ENCODE results near the gene PPP1R1C.

The PPP1R1C gene

DNA sequence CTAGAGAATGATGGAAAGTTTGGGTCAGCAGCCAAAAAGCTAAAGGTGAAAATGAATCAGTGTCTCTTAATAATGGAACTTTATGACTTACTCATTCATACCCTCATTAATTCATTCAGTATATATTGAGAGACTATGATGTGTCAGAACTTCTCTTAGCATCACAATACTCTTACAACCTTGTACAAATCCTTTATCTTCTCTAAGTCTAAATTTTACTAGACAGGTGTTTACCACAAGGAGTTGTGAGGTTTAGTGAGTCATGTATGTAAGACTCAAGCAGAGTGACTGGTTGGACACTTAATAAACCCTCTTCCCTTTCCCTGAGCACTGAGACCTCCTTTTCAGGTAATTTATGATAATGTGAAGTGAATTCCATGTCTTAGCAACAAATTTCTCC, 129.6 kb downstream of the PPP1R1C start:
- no peak for DNase-seq

DNA sequence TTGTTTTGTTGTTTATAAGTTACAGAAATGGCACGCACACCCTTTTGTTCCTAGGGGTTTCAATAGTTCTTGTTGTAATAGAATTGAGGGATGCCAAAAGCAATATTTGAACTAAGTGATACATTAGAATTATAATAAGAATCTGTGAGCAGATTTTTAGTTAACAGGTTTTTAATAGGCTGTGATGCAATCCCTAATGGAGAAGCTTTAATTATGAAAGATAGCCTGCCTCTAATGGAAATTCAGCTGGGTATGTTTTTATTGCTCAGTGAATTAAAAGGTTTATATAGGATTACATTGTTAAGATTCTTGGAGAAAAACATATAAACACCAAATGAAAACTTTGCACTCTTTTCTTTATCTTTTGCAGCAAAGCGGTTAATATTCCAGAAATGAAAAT, 131.1 kb downstream of the PPP1R1C start:
- DNase-seq, result no peak

DNA sequence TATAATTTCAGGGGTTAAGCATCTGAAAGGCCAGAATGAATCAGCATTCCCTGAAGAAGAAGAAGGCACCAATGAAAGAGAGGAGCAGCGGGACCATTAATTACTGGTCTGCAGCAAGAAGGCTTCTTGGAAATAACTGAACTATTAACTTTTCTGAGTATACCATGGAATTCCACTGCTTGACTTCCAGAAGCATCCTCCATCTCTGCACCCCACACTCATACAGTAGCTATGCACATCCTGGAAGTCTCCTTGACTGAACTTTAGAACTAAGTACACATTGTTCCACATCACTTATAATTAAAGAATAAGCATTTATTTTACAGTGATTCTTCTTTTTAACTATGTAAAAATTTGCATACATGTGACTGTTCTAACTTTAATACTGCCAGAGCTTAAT, 131.5 kb downstream of the PPP1R1C start:
- no peak for DNase-seq

- DNase-seq, result no peak
Measured at GRCh38 chr2:182128821-182129707, 143.4 kb downstream of the PPP1R1C start.

- DNase-seq, result no peak
Measured at GRCh38 chr2:182132605-182133004, 147.0 kb downstream of the PPP1R1C start.

DNA sequence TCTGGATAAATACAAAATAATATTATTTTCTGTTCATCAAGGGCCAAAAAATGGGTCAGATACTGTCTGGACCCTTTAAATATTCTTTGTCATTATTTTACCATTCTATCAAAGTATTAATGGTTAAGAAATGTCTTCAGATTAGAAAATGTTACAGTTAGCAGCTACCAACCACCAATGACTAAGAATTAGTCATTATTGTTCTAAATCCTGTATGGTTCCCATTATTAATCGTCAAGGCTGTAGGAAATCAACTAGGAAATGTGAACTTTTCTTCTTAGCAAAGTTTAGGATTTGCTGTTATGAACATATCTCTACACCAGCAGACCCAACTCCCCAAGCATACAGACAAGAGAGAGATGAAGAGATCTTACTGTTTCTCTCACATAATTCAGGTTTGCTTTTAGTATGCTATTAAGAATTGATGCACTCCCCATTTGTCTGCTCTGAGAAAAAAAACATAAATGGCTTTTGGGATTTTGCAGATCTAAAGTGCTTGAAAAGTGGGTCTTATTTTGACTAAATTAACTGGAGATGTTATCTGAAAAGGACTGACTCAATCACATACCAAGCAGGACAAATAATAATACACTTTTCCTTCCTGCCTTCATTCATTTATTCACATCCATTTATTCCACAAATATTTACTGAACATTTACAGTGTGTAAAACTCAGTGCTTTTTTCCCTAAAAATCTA, 147.7 kb downstream of the PPP1R1C start:
- DNase-seq, result no peak

- DNase-seq, result no peak
Measured at GRCh38 chr2:182134201-182134600, 148.5 kb downstream of the PPP1R1C start.

GRCh38 chr2:182142062-182142461, 156.4 kb downstream of the PPP1R1C start:
- DNase-seq, result no peak

DNA sequence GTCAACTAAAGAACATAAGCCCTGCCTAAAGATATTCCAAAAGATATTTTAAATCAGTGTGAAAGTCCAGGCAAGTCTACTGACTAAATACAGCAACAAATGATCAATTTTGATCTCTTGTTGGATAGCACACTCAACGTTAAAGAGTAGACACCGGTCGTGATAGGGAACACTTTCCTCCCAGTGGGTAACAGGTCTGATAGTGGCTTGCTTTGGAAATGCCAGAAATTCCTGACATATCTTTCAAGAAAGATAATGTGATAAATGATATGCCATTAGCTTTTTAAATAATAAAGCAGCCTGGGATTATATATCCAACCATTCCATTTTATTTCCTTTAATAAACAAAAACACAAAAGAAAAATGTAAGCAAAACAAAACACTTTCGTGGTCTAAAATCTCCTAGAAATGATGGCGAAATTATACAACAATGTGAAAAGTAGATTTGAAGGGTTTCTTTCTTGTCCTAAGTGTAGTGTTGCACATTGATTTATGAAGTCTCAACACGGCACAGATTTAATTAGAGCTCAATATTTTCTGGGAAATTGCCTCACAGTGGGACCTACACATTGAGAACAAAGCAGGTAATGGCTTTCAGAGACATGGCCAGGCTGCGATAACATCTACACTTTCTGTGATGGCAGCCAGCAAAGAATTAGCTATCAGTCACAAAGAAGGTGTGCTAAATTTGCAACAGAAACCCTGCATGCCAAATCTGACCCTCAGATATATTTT, 158.6 kb downstream of the PPP1R1C start:
- no peak for DNase-seq

DNA sequence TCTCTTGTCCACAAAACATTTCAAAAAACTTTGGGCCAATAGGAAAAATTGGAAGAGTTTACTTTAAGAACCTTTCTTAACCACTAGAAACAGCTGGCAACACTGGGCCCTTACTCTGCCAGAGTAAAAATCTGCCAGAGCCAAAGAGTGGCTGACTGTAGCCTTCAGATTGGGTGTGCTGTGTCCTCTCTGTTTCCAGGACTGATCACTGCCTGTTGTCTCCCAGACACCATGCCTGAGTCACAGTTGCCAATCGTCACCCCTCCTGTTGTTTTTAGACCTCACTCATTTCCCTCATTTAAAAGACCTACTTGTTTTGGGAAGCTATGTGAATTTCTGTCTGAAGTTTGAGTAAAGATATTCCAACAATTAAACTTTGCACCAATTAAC, 159.1 kb downstream of the PPP1R1C start:
- DNase-seq, result no peak

- no peak for DNase-seq
Measured at GRCh38 chr2:182148344-182148743, 162.7 kb downstream of the PPP1R1C start.

- DNase-seq, result no peak
Measured at GRCh38 chr2:182163878-182164277, 178.2 kb downstream of the PPP1R1C start.

GRCh38 chr2:182164686-182165085, 179.0 kb downstream of the PPP1R1C start:
- no peak for DNase-seq

- DNase-seq, result no peak
Measured at GRCh38 chr2:182165202-182165601, 179.5 kb downstream of the PPP1R1C start.

GRCh38 chr2:182166406-182166805, 180.8 kb downstream of the PPP1R1C start:
- DNase-seq, result no peak

DNA sequence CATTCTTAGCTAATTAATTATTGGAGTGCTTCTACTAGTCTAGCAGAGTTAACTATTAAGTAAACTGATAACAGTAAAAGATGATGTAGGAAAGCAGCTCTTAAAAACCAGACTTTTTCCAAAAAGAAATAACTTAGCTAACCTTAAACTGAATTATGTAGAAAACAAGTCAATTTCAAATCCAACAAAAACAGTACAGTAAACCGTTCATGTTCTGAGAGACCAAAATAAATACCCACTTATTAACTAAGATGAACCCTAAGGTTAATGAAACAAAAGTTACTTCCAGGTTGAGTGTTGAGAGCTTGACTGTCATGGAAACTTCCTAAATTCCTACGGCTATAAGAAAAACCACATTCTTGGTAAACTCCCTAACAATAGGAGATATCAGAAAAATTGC, 181.2 kb downstream of the PPP1R1C start:
- no peak for DNase-seq
